ENCODE measurements around the gene TCIRG1.

The TCIRG1 gene

DNA sequence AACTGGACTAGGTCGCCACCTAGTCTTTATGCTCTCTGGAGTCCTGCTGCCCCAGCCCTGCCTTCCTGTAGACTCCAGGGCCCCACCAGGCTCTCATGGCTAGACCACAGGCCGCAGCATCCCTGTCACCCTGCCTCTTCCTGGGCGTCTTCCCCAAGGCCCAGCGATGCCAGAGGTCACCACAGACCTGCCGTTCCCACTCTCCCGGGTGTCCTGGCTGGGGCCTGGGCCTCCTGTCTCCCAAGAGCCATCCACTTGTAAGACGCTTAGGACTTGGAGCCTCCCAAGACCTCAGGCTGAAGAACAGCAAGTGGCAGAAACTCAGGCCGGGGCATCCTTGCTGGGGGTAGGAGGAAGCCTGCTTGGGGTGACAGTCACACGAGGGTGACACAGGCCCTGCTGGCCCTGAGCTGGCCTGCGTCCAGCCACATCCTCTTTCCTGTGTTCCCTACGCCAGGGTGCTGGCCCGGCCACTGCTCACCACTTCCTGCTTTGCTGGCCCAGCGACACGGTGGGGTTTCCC is 2.0 kb upstream of the TCIRG1 start:
- DNase-seq (ENCODE audit: low read depth, low spot score), result no peak

DNA sequence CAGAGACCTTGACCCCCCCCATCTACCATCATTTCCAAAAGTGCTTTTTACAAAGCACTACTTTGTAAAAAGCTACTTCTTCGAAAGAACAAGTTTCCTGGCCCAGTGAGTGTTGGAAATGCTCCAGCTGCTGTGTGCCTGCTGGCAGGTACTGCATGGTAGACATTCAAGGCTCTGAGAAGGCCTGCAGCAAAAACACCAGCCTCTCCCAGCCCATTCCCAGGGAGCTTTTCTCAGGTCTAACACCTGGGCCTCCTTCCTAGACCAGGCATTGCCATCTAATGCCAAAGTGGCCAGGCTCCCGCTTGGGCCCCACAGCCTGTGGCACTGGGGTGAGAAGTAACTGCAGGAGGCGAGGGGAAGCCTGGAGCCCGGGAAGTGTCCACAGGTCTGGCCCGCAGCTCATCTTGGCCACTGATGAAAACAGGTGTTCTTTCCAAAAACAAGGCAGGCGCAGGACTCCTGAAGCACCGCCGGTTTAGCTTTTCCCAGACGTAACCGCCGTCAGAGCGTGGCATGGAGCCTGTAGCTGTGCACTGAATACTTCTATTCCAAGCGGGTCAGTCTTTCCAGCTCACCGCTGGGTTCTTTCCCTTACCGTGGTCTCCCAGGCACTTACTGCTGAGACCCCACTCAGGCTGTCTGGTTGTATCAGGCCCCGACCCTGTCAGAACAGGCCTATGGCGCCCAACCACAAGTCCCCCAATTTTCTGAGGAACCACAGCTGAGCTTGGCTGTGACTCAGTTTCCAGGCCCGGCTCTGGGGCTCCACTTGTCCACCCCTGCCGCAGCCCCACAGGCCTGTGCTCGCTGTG is 1.2 kb upstream of the TCIRG1 start:
- no peak for DNase-seq (ENCODE audit: low read depth, low spot score)

- no peak for DNase-seq (ENCODE audit: low read depth, low spot score)
These were observed 553 bp upstream of the TCIRG1 start for GRCh38 chr11:68038226-68038717.

GRCh38 chr11:68039526-68040086 is 781 bp downstream of the TCIRG1 start:
- no peak for DNase-seq (ENCODE audit: low read depth, low spot score)

- no peak for DNase-seq (ENCODE audit: low read depth, low spot score)
These were observed 1.5 kb downstream of the TCIRG1 start for GRCh38 chr11:68040101-68040956.

- DNase-seq (ENCODE audit: low read depth, low spot score), result no peak
These were observed 2.2 kb downstream of the TCIRG1 start for GRCh38 chr11:68040957-68041591.

- no peak for DNase-seq (ENCODE audit: low read depth, low spot score)
These were observed 2.9 kb downstream of the TCIRG1 start for GRCh38 chr11:68041617-68042218.

GRCh38 chr11:68042219-68043028 is 3.6 kb downstream of the TCIRG1 start:
- no peak for DNase-seq (ENCODE audit: low read depth, low spot score)

DNA sequence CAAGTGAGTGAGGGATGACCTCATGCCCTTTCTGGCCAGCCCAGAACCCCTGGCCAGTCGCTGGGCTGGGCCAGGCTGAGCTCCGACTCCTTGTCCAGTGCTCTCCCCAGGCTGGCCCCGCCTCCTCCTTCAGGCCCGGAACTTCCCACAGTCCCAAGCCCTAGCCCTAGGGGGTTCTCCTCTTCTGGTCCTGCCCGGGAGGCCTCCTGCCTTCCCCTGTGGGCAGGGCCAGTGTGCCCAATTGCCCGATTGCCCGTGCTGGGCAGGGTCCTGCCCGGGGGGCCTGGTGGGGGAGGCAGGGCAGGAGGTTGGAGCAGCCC is 4.2 kb downstream of the TCIRG1 start:
- no peak for DNase-seq (ENCODE audit: low read depth, low spot score)

DNA sequence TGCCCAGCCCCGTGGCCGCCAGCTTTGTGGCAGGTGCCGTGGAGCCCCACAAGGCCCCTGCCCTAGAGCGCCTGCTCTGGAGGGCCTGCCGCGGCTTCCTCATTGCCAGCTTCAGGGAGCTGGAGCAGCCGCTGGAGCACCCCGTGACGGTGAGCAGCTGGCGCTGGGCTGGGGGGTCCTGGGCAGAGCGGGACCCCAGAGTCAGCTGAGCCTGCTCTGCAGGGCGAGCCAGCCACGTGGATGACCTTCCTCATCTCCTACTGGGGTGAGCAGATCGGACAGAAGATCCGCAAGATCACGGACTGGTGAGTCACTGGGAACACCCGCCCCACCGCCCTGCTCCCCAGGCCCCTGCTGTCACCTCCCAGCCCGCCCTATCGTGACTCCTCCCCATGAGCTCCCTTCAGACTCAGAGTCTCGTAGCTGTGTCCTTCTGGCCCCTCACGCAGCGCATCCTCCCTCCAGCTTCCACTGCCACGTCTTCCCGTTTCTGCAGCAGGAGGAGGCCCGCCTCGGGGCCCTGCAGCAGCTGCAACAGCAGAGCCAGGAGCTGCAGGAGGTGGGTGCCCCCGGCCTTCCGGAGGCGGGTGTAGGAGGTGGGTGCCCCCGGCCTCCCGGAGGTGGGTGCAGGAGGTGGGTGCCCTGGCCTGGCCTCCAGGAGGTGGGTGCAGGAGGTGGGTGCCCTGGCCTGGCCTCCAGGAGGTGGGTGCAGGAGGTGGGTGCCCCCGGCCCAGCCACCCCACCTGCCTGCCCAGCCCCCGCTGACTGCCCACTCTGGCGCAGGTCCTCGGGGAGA is 4.7 kb downstream of the TCIRG1 start:
- DNase-seq (ENCODE audit: low read depth, low spot score), result no peak

GRCh38 chr11:68044145-68044813 is 5.5 kb downstream of the TCIRG1 start:
- DNase-seq (ENCODE audit: low read depth, low spot score), result no peak

DNA sequence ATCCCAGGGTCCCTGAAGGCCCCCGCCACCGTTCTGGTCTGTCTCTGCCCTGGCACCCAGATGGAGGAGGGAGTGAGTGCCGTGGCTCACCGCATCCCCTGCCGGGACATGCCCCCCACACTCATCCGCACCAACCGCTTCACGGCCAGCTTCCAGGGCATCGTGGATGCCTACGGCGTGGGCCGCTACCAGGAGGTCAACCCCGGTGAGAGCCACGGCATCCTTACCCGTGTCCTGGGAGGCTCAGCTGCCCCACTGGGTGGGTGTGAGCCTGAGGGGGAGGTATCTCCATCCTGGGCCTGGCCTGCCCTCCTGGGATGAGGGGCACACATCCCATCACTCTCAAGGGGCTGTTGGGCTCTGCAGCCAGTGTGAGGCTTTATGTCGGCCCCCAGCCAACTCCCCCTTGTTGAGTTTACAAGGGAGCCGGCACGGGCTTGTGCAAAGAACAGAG is 6.1 kb downstream of the TCIRG1 start:
- DNase-seq (ENCODE audit: low read depth, low spot score), result no peak

DNA sequence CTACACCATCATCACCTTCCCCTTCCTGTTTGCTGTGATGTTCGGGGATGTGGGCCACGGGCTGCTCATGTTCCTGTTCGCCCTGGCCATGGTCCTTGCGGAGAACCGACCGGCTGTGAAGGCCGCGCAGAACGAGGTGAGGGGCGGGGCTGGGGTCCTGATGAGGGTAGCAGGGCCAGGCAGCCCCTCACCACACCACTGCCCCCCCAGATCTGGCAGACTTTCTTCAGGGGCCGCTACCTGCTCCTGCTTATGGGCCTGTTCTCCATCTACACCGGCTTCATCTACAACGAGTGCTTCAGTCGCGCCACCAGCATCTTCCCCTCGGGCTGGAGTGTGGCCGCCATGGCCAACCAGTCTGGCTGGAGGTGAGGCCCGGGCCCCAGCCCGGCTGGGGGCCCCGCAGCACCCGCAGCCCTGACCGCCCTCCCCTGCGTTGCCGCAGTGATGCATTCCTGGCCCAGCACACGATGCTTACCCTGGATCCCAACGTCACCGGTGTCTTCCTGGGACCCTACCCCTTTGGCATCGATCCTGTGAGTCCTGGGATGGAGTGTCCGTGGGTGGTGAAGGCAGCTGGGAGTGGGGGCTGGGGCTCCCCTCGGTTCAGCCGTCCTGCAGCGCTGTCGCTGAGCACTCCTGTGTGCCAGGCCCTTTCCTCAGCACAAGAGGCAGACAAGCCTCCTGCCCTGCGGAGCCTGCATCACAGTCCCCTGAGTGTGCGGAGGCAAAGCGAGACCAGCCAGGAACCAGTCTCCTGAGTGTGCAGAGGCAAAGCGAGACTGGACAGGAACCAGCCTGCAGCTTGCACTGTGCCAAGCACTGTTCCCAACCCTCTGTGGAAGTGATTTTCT is 8.8 kb downstream of the TCIRG1 start:
- DNase-seq (ENCODE audit: low read depth, low spot score), result no peak

DNA sequence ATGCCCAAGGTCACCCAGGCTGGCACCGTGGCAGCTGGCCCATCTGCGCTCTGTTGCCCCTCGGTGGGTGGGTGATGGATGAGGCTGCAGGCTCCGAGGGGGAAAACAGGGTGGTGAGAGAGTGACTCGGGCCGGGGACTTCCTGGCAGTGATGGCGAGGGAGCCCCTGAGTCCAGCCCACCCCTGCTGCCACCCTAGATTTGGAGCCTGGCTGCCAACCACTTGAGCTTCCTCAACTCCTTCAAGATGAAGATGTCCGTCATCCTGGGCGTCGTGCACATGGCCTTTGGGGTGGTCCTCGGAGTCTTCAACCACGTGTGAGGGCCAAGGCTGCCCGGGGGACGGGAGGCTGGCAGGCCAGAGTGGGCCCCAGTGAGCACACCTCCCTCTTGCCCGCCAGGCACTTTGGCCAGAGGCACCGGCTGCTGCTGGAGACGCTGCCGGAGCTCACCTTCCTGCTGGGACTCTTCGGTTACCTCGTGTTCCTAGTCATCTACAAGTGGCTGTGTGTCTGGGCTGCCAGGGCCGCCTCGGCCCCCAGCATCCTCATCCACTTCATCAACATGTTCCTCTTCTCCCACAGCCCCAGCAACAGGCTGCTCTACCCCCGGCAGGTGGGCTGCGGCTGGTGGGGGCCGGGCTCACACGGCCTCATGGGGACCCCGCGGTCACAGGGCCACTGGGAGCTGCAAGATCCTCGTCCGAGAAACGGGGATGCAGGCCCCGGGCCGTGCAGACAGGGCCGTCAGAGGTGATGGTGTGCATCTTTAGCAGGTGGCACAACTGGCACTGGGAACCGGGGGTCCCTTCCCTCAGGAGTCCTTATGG is 10.1 kb downstream of the TCIRG1 start:
- DNase-seq (ENCODE audit: low read depth, low spot score), result no peak

- no peak for DNase-seq (ENCODE audit: low read depth, low spot score)
These were observed 10.9 kb downstream of the TCIRG1 start for GRCh38 chr11:68049509-68050370.

- DNase-seq (ENCODE audit: low read depth, low spot score), result no peak
These were observed 11.6 kb downstream of the TCIRG1 start for GRCh38 chr11:68050371-68050841.

Data from iPS DF 19.7 (cell line).